Activated CD4-positive, CD25-positive, alpha-beta regulatory T cell treated with anti-CD3 and anti-CD28 coated beads, Interleukin-2, amount 50 U/mL, for 24 hours (primary cell): ENCODE data around the gene YAE1.

ENCODE experiments used
- ATAC-seq, 2 donors: fragments of 150-1000 bp; cut with Tn5 transposase; one replicate each; pipeline ENCODE4 v1.10.0; 2021; ENCODE audit warnings: mild to moderate bottlenecking in 1 of 2, moderate library complexity in 1 of 2

The YAE1 gene

GRCh38 chr7:39609113-39609934, 43.1 kb downstream of the YAE1 start:
- peak; percentile 49 to 52 for ATAC-seq

GRCh38 chr7:39609935-39610263, 43.7 kb downstream of the YAE1 start:
- no peak for ATAC-seq

GRCh38 chr7:39613577-39613976, 47.4 kb downstream of the YAE1 start:
- ATAC-seq: no peak

GRCh38 chr7:39614299-39614698, 48.1 kb downstream of the YAE1 start:
- ATAC-seq: no peak

- ATAC-seq: no peak
Measured at GRCh38 chr7:39615350-39615975, 49.3 kb downstream of the YAE1 start.

GRCh38 chr7:39616138-39616537, 49.9 kb downstream of the YAE1 start:
- ATAC-seq: no peak

- no peak for ATAC-seq
Measured at GRCh38 chr7:39617005-39617404, 50.8 kb downstream of the YAE1 start.

- ATAC-seq: no peak
Measured at GRCh38 chr7:39618868-39619267, 52.7 kb downstream of the YAE1 start.

- no peak for ATAC-seq
Measured at GRCh38 chr7:39620486-39620885, 54.3 kb downstream of the YAE1 start.

GRCh38 chr7:39621261-39621660, 55.1 kb downstream of the YAE1 start:
- ATAC-seq: no peak

- no peak for ATAC-seq
Measured at GRCh38 chr7:39621784-39622411, 55.7 kb downstream of the YAE1 start.
